WTC11 (cell line): ENCODE data around the gene ANKRD37. TPM values are rescaled to one million over a fixed set of nuclear protein-coding genes. Genes with fewer than 3 reads are reported as not detected.

Experiments used
- ATAC-seq: fragments of 200-7000 bp; cut with Tn5 transposase; 2 replicates; pipeline ENCODE4 v1.10.0; 2021; ENCODE audit warnings: mild to moderate bottlenecking, moderate library complexity
- CTCF ChIA-PET: fragments of 300-600 bp; sonication (Branson Sonifier 250); formaldehyde crosslinking; loops from one replicate; lab custom pipeline; 2021; ENCODE audit warnings: antibody characterized with exemption; lab: Charles Lee
- POLR2A ChIA-PET: fragments of 350-600 bp; sonication (Branson Sonifier 250); formaldehyde crosslinking; loops from one replicate; lab custom pipeline; 2021; ENCODE audit warnings: antibody characterized with exemption; lab: Charles Lee
- DNase-seq: peaks from one replicate; pipeline ENCODE4 v3.0.0; 2021; ENCODE audit warnings: low spot score
- H3K27ac Mint-ChIP-seq: 2 replicates; pipeline ENCODE4 v1.8.0; 2021; ENCODE audit warnings: mixed read lengths
- H3K27me3 Mint-ChIP-seq: 2 replicates; pipeline ENCODE4 v1.8.0; 2021; ENCODE audit warnings: low read depth, mild to moderate bottlenecking, moderate library complexity, mixed read lengths
- H3K36me3 Mint-ChIP-seq: 2 replicates; pipeline ENCODE4 v1.8.0; 2021; ENCODE audit warnings: mixed read lengths
- H3K4me1 Mint-ChIP-seq: 2 replicates; pipeline ENCODE4 v1.8.0; 2022; ENCODE audit warnings: mixed read lengths
- H3K4me3 Mint-ChIP-seq: 2 replicates; pipeline ENCODE4 v1.8.0; 2021; ENCODE audit warnings: mild to moderate bottlenecking, moderate library complexity, mixed read lengths
- H3K9me3 Mint-ChIP-seq: 2 replicates; pipeline ENCODE4 v1.8.0; 2021; ENCODE audit warnings: mixed read lengths
- E2F1 ChIP-seq: sonication (generic); formaldehyde crosslinking; IDR thresholded peaks from 2 replicates; pipeline ENCODE4 v1.8.0; 2022; ENCODE audit warnings: mild to moderate bottlenecking, missing genetic modification reagents
- ESRRA ChIP-seq: sonication (generic); formaldehyde crosslinking; IDR thresholded peaks from 2 replicates; pipeline ENCODE4 v1.8.1; 2022; ENCODE audit warnings: mild to moderate bottlenecking, missing genetic modification reagents, borderline replicate concordance
- FOXP4 ChIP-seq: sonication (generic); formaldehyde crosslinking; IDR thresholded peaks from 2 replicates; pipeline ENCODE4 v1.8.0; 2022; ENCODE audit warnings: mild to moderate bottlenecking, missing genetic modification reagents
- GRHL2 ChIP-seq: fragments of 250-450 bp; sonication (Bioruptor Pico); IDR thresholded peaks from 2 replicates; pipeline ENCODE4 v1.8.0; 2022; ENCODE audit warnings: mild to moderate bottlenecking, moderate library complexity; ENCODE audit not compliant: insufficient replicate concordance, severe bottlenecking
- HMGA2 ChIP-seq: fragments of 250-450 bp; sonication (Bioruptor Pico); IDR thresholded peaks from 2 replicates; pipeline ENCODE4 v1.4.0; 2021; ENCODE audit warnings: mild to moderate bottlenecking, moderate library complexity
- HMGXB4 ChIP-seq: sonication (generic); formaldehyde crosslinking; IDR thresholded peaks from 2 replicates; pipeline ENCODE4 v1.8.1; 2023; ENCODE audit warnings: mild to moderate bottlenecking, moderate library complexity, missing genetic modification reagents
- MLX ChIP-seq: sonication (generic); formaldehyde crosslinking; IDR thresholded peaks from 2 replicates; pipeline ENCODE4 v1.8.1; 2023; ENCODE audit warnings: mild to moderate bottlenecking, missing genetic modification reagents, moderate library complexity
- MYBL2 ChIP-seq: sonication (generic); formaldehyde crosslinking; IDR thresholded peaks from 2 replicates; pipeline ENCODE4 v1.8.1; 2023; ENCODE audit warnings: mild to moderate bottlenecking, moderate library complexity, missing genetic modification reagents
- NFE2L1 ChIP-seq: sonication (generic); formaldehyde crosslinking; IDR thresholded peaks from 2 replicates; pipeline ENCODE4 v1.8.1; 2023; ENCODE audit warnings: missing genetic modification reagents
- PREB ChIP-seq: sonication (generic); formaldehyde crosslinking; IDR thresholded peaks from 2 replicates; pipeline ENCODE4 v1.8.1; 2022; ENCODE audit warnings: mild to moderate bottlenecking, missing genetic modification reagents, moderate library complexity, borderline replicate concordance
- SMAD4 ChIP-seq: sonication (generic); formaldehyde crosslinking; IDR thresholded peaks from 2 replicates; pipeline ENCODE4 v1.8.0; 2022; ENCODE audit warnings: mild to moderate bottlenecking, missing genetic modification reagents
- SP1 ChIP-seq: sonication (generic); formaldehyde crosslinking; conservative IDR thresholded peaks from 2 replicates; pipeline ENCODE4 v1.8.1; 2022; ENCODE audit warnings: missing genetic modification reagents
- STAT6 ChIP-seq: sonication (generic); formaldehyde crosslinking; conservative IDR thresholded peaks from 2 replicates; pipeline ENCODE4 v1.8.1; 2023; ENCODE audit warnings: mild to moderate bottlenecking, low read depth, missing genetic modification reagents, moderate library complexity
- TEAD4 ChIP-seq: sonication (generic); formaldehyde crosslinking; IDR thresholded peaks from 2 replicates; pipeline ENCODE4 v1.8.0; 2022; ENCODE audit warnings: mild to moderate bottlenecking, missing genetic modification reagents
- TP53 ChIP-seq: sonication (generic); formaldehyde crosslinking; IDR thresholded peaks from 2 replicates; pipeline ENCODE4 v1.8.1; 2023; ENCODE audit warnings: mild to moderate bottlenecking, missing genetic modification reagents
- ZNF138 ChIP-seq: sonication (generic); formaldehyde crosslinking; conservative IDR thresholded peaks from 2 replicates; pipeline ENCODE4 v1.8.1; 2022; ENCODE audit warnings: mild to moderate bottlenecking, moderate library complexity, missing genetic modification reagents
- ZNF263 ChIP-seq: sonication (generic); formaldehyde crosslinking; IDR thresholded peaks from 2 replicates; pipeline ENCODE4 v1.8.1; 2022; ENCODE audit warnings: low read depth, mild to moderate bottlenecking, moderate library complexity, missing genetic modification reagents
- ZNF281 ChIP-seq: sonication (generic); formaldehyde crosslinking; IDR thresholded peaks from 2 replicates; pipeline ENCODE4 v1.8.0; 2023; ENCODE audit warnings: mild to moderate bottlenecking, missing genetic modification reagents
- ZNF396 ChIP-seq: fragments of 250-450 bp; sonication (Bioruptor Pico); IDR thresholded peaks from 2 replicates; pipeline ENCODE4 v1.8.0; 2021; ENCODE audit warnings: mild to moderate bottlenecking, moderate library complexity, borderline replicate concordance
- ZNF425 ChIP-seq: fragments of 250-450 bp; sonication (Bioruptor Pico); conservative IDR thresholded peaks from 2 replicates; pipeline ENCODE4 v1.9.0; 2021; ENCODE audit warnings: mild to moderate bottlenecking
- total RNA-seq: library from RNA; stranded (reverse); gene quantifications from 3 replicates; pipeline ENCODE4 v1.2.3, GENCODE V29; 2021

Gene ANKRD37
- total RNA-seq, 1 experiment from 2014 or later: 3.0 TPM

- TF ChIP-seq PREB: 0 out of 2 replicates have a peak, but pooled peaks have one; percentile 55
- peak; percentile 73; the same call in 1 of the 2 replicates for TF ChIP-seq TP53
- TF ChIP-seq NFE2L1: peak; percentile 85; the same call in 1 of the 2 replicates
- no peak for TF ChIP-seq GRHL2 (CRISPR knock-in tag)
- TF ChIP-seq HMGXB4 (CRISPR knock-in tag): peak; percentile 90
- TF ChIP-seq MLX (CRISPR knock-in tag): peak; percentile 85
- 0 out of 2 replicates have a peak, but pooled peaks have one; percentile 2 for TF ChIP-seq FOXP4 (CRISPR knock-in tag)
Measured at GRCh38 chr4:185395956-185396723, 501 bp upstream of the ANKRD37 start (continued).

- Mint-ChIP-seq H3K36me3 (peaks cover 49% of the 10 kb centered on the region), H3K9me3 (no peaks in the 10 kb centered on the region), H3K27me3 (no peaks in the 10 kb centered on the region), H3K4me3 (no peak overlapping the region), H3K27ac (no peak overlapping the region), H3K4me1 (peaks cover 22% of the 10 kb centered on the region)
- ATAC-seq: no peak
- ChIA-PET CTCF (no interaction called here), POLR2A (no interaction called here)
- DNase-seq: no peak
- TF ChIP-seq ESRRA (CRISPR knock-in tag) (no peak), GRHL2 (CRISPR knock-in tag) (no peak), ZNF281 (CRISPR knock-in tag) (no peak), SMAD4 (CRISPR knock-in tag) (no peak), ZNF263 (CRISPR knock-in tag) (no peak), ZNF138 (no peak), STAT6 (CRISPR knock-in tag) (no peak), MYBL2 (CRISPR knock-in tag) (no peak), ZNF425 (CRISPR knock-in tag) (no peak), ZNF396 (no peak), SP1 (CRISPR knock-in tag) (no peak), TEAD4 (no peak), HMGA2 (no peak), E2F1 (CRISPR knock-in tag) (no peak)
Measured at GRCh38 chr4:185398618-185399017, 2.0 kb downstream of the ANKRD37 start.
